HEK293 (cell line): ENCODE results near the gene DYNLT1.

Experiments used
- CTCF ChIA-PET: fragments of 350-600 bp; formaldehyde crosslinking; extraction: SDS; loops from one replicate; lab custom pipeline; 2021; ENCODE audit warnings: antibody characterized with exemption; lab: Yijun Ruan, JAX
- POLR2A ChIA-PET: fragments of 300-600 bp; formaldehyde crosslinking; extraction: SDS; loops from one replicate; lab custom pipeline; 2020; ENCODE audit warnings: antibody characterized with exemption, inconsistent platforms; lab: Yijun Ruan, JAX
- H3K27ac ChIP-seq: fragments of 200-500 bp; sonication (Bioruptor generic); 2 replicates; pipeline ENCODE4 v1.5.1; 2014; ENCODE audit warnings: low read depth, low read length, control low read depth, inconsistent platforms; ENCODE audit errors: extremely low read depth
- H3K36me3 ChIP-seq, 2 experiments: fragments of 200-500 bp in 1 of 2; sonication (Bioruptor generic) in 1 of 2; 1 replicate in 1 of 2; 2 replicates in 1 of 2; pipeline ENCODE4 v1.5.1; 2014 to 2017; ENCODE audit warnings: inconsistent platforms in 2 of 2, low read length in 2 of 2; ENCODE audit not compliant: control insufficient read depth in 2 of 2, insufficient read depth in 1 of 2
- H3K4me1 ChIP-seq: fragments of 200-500 bp; sonication (Bioruptor generic); 2 replicates; pipeline ENCODE4 v1.5.1; 2014; ENCODE audit warnings: mild to moderate bottlenecking, low read length, inconsistent platforms; ENCODE audit not compliant: control insufficient read depth, insufficient read depth
- H3K4me3 ChIP-seq: 2 replicates; pipeline ENCODE4 v1.5.1; 2011; ENCODE audit warnings: low read depth, mild to moderate bottlenecking, control low read depth, low read length, moderate library complexity
- H3K9me3 ChIP-seq: fragments of 200-500 bp; sonication (Bioruptor generic); 2 replicates; pipeline ENCODE4 v1.5.1; 2014; ENCODE audit warnings: low read depth, low read length, inconsistent platforms; ENCODE audit not compliant: control insufficient read depth, insufficient read depth
- EGR2 ChIP-seq: fragments of 450-650 bp; formaldehyde crosslinking; IDR thresholded peaks from 2 replicates; pipeline ENCODE4 v1.5.1; 2016; ENCODE audit warnings: low read depth, missing biosample characterization, missing genetic modification characterization
- FEZF1 ChIP-seq: fragments of 450-650 bp; formaldehyde crosslinking; IDR thresholded peaks from 2 replicates; pipeline ENCODE4 v1.5.1; 2016; ENCODE audit warnings: missing biosample characterization, missing genetic modification characterization
- GLI4 ChIP-seq: fragments of 450-650 bp; formaldehyde crosslinking; IDR thresholded peaks from 2 replicates; pipeline ENCODE4 v1.5.1; 2016; ENCODE audit warnings: missing biosample characterization, missing genetic modification characterization
- MEIS1 ChIP-seq: sonication (generic); formaldehyde crosslinking; IDR thresholded peaks from 2 replicates; pipeline ENCODE4 v1.8.1; 2022; ENCODE audit warnings: missing genetic modification reagents, mild to moderate bottlenecking, borderline replicate concordance
- MZF1 ChIP-seq: fragments of 450-650 bp; formaldehyde crosslinking; IDR thresholded peaks from 2 replicates; pipeline ENCODE4 v1.5.1; 2017; ENCODE audit warnings: missing biosample characterization, missing genetic modification characterization, borderline replicate concordance
- OVOL3 ChIP-seq: fragments of 450-650 bp; formaldehyde crosslinking; IDR thresholded peaks from 2 replicates; pipeline ENCODE4 v1.5.1; 2016; ENCODE audit warnings: missing biosample characterization, missing genetic modification characterization
- SALL2 ChIP-seq: fragments of 450-650 bp; formaldehyde crosslinking; IDR thresholded peaks from 2 replicates; pipeline ENCODE4 v1.5.0; 2017; ENCODE audit warnings: missing biosample characterization, mild to moderate bottlenecking, missing genetic modification characterization, borderline replicate concordance
- SP2 ChIP-seq: fragments of 450-650 bp; formaldehyde crosslinking; IDR thresholded peaks from 2 replicates; pipeline ENCODE4 v1.5.1; 2016; ENCODE audit warnings: missing biosample characterization, missing genetic modification characterization
- ZBTB21 ChIP-seq: fragments of 450-650 bp; formaldehyde crosslinking; IDR thresholded peaks from 2 replicates; pipeline ENCODE4 v1.5.1; 2017; ENCODE audit warnings: missing biosample characterization, missing genetic modification characterization
- ZNF121 ChIP-seq: fragments of 450-650 bp; formaldehyde crosslinking; IDR thresholded peaks from 2 replicates; pipeline ENCODE4 v1.5.1; 2016; ENCODE audit warnings: missing biosample characterization, missing genetic modification characterization
- ZNF157 ChIP-seq: fragments of 450-650 bp; formaldehyde crosslinking; IDR thresholded peaks from 2 replicates; pipeline ENCODE4 v1.5.1; 2016; ENCODE audit warnings: missing biosample characterization, missing genetic modification characterization
- ZNF174 ChIP-seq: fragments of 450-650 bp; formaldehyde crosslinking; IDR thresholded peaks from 2 replicates; pipeline ENCODE4 v1.5.0; 2017; ENCODE audit warnings: missing biosample characterization, mild to moderate bottlenecking, missing genetic modification characterization
- ZNF175 ChIP-seq: fragments of 450-650 bp; formaldehyde crosslinking; IDR thresholded peaks from 2 replicates; pipeline ENCODE4 v1.5.1; 2016; ENCODE audit warnings: missing biosample characterization, missing genetic modification characterization
- ZNF19 ChIP-seq: fragments of 450-650 bp; formaldehyde crosslinking; IDR thresholded peaks from 2 replicates; pipeline ENCODE4; 2016; ENCODE audit warnings: missing biosample characterization, missing genetic modification characterization, low read depth
- ZNF335 ChIP-seq: fragments of 450-650 bp; formaldehyde crosslinking; conservative IDR thresholded peaks from 2 replicates; pipeline ENCODE4 v1.5.1; 2016; ENCODE audit warnings: missing biosample characterization, missing genetic modification characterization
- ZNF350 ChIP-seq: fragments of 450-650 bp; formaldehyde crosslinking; IDR thresholded peaks from 2 replicates; pipeline ENCODE4 v1.5.0; 2017; ENCODE audit warnings: missing biosample characterization, mild to moderate bottlenecking, missing genetic modification characterization
- ZNF354C ChIP-seq: fragments of 450-650 bp; formaldehyde crosslinking; IDR thresholded peaks from 2 replicates; pipeline ENCODE4 v1.5.1; 2016; ENCODE audit warnings: missing biosample characterization, missing genetic modification characterization, low read depth, borderline replicate concordance
- ZNF530 ChIP-seq: fragments of 450-650 bp; formaldehyde crosslinking; IDR thresholded peaks from 2 replicates; pipeline ENCODE4 v1.5.1; 2016; ENCODE audit warnings: low read depth, missing biosample characterization, missing genetic modification characterization
- ZNF548 ChIP-seq: fragments of 450-650 bp; formaldehyde crosslinking; IDR thresholded peaks from 2 replicates; pipeline ENCODE4 v1.5.1; 2016; ENCODE audit warnings: missing biosample characterization, missing genetic modification characterization
- ZNF610 ChIP-seq: fragments of 450-650 bp; formaldehyde crosslinking; IDR thresholded peaks from 2 replicates; pipeline ENCODE4 v1.5.1; 2016; ENCODE audit warnings: missing biosample characterization, missing genetic modification characterization, borderline replicate concordance
- ZNF624 ChIP-seq: fragments of 450-650 bp; formaldehyde crosslinking; IDR thresholded peaks from 2 replicates; pipeline ENCODE4 v1.5.1; 2017; ENCODE audit warnings: missing biosample characterization, missing genetic modification characterization
- ZNF658 ChIP-seq: fragments of 450-650 bp; formaldehyde crosslinking; IDR thresholded peaks from 2 replicates; pipeline ENCODE4; 2016; ENCODE audit warnings: missing biosample characterization, missing genetic modification characterization
- ZNF777 ChIP-seq: fragments of 450-650 bp; formaldehyde crosslinking; IDR thresholded peaks from 2 replicates; pipeline ENCODE4 v1.5.1; 2017; ENCODE audit warnings: missing biosample characterization, missing genetic modification characterization, borderline replicate concordance
- TF ChIP-seq, protein P1 (sequence below): fragments of 450-650 bp; formaldehyde crosslinking; IDR thresholded peaks from 2 replicates; pipeline ENCODE4 v1.5.1; 2016; ENCODE audit warnings: missing biosample characterization, missing genetic modification characterization
- TF ChIP-seq, protein P2 (sequence below): fragments of 450-650 bp; formaldehyde crosslinking; IDR thresholded peaks from 2 replicates; pipeline ENCODE4; 2016; ENCODE audit warnings: missing biosample characterization, missing genetic modification characterization
- TF ChIP-seq, protein P3 (sequence below): fragments of 450-650 bp; formaldehyde crosslinking; IDR thresholded peaks from 2 replicates; pipeline ENCODE4 v1.5.1; 2016; ENCODE audit warnings: missing biosample characterization, missing genetic modification characterization, borderline replicate concordance

Gene DYNLT1

DNA sequence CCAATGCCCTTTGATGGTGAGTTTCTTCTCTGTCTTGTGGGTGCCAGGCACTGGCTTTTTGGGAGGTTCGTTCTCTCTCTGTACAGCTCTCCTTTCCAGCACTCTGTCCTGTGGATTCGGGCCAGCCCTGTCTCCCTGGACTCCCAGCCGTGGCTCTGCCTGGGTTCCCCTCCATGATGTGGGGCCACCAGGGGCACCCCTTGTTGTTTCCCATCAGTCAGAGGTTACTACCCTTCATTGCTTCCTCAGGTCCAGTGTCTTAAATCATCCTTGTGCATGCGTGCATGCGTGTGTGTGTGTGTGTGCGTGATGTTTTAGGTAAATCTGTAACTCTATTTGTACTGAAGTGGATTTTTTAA lies 40.5 kb downstream of the DYNLT1 start (continued):
- TF ChIP-seq, protein P1, sequence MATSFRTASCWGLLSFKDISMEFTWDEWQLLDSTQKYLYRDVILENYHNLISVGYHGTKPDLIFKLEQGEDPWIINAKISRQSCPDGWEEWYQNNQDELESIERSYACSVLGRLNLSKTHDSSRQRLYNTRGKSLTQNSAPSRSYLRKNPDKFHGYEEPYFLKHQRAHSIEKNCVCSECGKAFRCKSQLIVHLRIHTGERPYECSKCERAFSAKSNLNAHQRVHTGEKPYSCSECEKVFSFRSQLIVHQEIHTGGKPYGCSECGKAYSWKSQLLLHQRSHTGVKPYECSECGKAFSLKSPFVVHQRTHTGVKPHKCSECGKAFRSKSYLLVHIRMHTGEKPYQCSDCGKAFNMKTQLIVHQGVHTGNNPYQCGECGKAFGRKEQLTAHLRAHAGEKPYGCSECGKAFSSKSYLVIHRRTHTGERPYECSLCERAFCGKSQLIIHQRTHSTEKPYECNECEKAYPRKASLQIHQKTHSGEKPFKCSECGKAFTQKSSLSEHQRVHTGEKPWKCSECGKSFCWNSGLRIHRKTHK (tag by site-specific recombination), result no peak
- no peak for TF ChIP-seq ZNF624
- TF ChIP-seq ZNF174 (tag by site-specific recombination), result no peak
- TF ChIP-seq OVOL3 (tag by site-specific recombination), result no peak
- TF ChIP-seq SALL2 (tag by site-specific recombination), result no peak
- TF ChIP-seq FEZF1 (tag by site-specific recombination), result no peak
- TF ChIP-seq, protein P2, sequence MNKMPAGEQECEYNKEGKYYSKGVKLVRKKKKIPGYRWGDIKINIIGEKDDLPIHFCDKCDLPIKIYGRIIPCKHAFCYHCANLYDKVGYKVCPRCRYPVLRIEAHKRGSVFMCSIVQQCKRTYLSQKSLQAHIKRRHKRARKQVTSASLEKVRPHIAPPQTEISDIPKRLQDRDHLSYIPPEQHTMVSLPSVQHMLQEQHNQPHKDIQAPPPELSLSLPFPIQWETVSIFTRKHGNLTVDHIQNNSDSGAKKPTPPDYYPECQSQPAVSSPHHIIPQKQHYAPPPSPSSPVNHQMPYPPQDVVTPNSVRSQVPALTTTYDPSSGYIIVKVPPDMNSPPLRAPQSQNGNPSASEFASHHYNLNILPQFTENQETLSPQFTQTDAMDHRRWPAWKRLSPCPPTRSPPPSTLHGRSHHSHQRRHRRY (tag by site-specific recombination), result no peak
- TF ChIP-seq ZNF350 (tag by site-specific recombination), result no peak
- TF ChIP-seq ZNF335, result no peak

DNA sequence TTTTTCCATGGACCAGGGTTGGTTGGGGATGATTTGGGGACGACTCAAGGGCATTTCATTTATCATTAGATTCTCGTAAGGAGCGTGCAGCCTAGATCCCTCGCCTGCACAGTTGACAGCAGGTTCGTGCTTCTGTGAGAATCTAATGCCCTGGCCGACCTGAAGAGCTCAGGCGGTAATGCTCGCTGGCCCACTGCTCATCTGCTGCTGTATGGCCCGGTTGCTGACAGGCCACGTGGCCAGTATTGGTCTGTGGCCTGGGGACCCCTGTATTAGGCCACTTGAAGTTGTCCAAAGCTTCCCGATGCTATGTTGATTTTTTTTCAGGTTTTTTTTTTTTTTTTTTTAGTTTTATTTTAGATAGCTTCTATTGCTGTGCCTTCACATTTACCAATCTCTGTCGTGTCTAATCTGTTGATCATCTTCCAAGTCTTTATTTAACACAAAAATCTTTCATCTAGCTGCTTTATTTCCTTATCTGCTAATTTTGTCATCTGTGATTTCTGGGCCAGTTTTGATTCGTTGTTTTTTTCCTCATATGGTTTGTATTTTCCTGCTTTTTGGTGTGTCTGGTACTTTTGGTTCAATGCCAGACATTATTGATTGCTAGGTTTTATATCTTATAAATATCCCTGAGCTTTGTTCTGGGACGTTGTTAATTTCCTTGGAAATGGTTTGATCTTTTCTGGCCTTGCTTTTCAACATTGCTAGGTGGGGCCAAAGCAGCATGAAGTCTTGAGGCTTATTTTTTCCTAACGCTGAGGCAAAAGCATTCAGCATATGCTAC lies 41.1 kb downstream of the DYNLT1 start:
- POLR2A ChIA-PET, result interaction anchor here (0.7 to 1.0 kb wide), 2 partner anchors 15 to 41 kb away, joined by 3 to 10 read pairs; partner anchors contain the start of gene DYNLT1
- H3K4me1 ChIP-seq, result no peaks in the 10 kb centered on the region
- H3K36me3 ChIP-seq, result peaks cover 7 to 59% of the 10 kb centered on the region in 2 experiments; a peak in 2 of 3 replicates
- no peak overlapping the region for H3K27ac ChIP-seq
- CTCF ChIA-PET, result interaction anchor here (0.6 to 4.2 kb wide), 6 partner anchors 22 to 390 kb away, joined by 3 to 39 read pairs (median 10); no protein-coding TSS in a partner anchor
- no peak for TF ChIP-seq ZNF121 (tag by site-specific recombination)
- no peak for TF ChIP-seq ZBTB21 (tag by site-specific recombination)
- no peak for TF ChIP-seq GLI4 (tag by site-specific recombination)
- TF ChIP-seq MZF1, result no peak
- TF ChIP-seq ZNF658 (tag by site-specific recombination), result no peak
- TF ChIP-seq ZNF777 (tag by site-specific recombination), result no peak
- TF ChIP-seq MEIS1, result no peak
- TF ChIP-seq ZNF354C (tag by site-specific recombination), result no peak
- no peak for TF ChIP-seq ZNF530 (tag by site-specific recombination)
- no peak overlapping the region for H3K4me3 ChIP-seq
- no peaks in the 10 kb centered on the region for H3K9me3 ChIP-seq

DNA sequence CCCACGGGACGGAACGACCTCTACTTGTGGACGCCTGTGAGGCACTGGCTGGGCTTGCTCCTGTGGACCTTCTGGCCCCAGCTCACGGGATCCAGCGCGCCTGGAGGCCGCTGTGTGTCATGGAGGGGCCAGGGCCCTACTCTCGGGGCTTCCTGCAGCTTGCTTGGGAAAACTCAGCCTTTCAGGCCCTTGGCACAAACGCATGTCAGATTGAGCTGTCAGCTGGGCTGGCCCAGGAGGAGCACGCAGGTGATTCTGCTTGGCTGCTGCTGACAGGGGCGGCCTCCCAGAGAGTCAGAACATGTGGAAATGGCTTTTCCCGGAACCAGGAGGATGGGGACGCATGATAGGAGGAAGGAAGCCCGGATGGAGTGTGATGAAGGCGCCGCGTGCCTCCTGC lies 44.9 kb downstream of the DYNLT1 start:
- no peak for TF ChIP-seq EGR2 (tag by site-specific recombination)
- TF ChIP-seq ZNF157 (tag by site-specific recombination), result no peak
- TF ChIP-seq ZNF19 (tag by site-specific recombination), result no peak
- TF ChIP-seq ZNF610 (tag by site-specific recombination), result no peak
- no peak for TF ChIP-seq SP2 (tag by site-specific recombination)
- TF ChIP-seq ZNF548, result no peak
- TF ChIP-seq, protein P3, sequence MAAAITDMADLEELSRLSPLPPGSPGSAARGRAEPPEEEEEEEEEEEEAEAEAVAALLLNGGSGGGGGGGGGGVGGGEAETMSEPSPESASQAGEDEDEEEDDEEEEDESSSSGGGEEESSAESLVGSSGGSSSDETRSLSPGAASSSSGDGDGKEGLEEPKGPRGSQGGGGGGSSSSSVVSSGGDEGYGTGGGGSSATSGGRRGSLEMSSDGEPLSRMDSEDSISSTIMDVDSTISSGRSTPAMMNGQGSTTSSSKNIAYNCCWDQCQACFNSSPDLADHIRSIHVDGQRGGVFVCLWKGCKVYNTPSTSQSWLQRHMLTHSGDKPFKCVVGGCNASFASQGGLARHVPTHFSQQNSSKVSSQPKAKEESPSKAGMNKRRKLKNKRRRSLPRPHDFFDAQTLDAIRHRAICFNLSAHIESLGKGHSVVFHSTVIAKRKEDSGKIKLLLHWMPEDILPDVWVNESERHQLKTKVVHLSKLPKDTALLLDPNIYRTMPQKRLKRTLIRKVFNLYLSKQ, result no peak
- no peak for TF ChIP-seq ZNF175
- H3K9me3 ChIP-seq, result no peaks in the 10 kb centered on the region
- POLR2A ChIA-PET, result interaction anchor here (0.6 to 0.7 kb wide), 2 partner anchors 10 to 30 kb away, joined by 3 to 5 read pairs; no protein-coding TSS in a partner anchor
- CTCF ChIA-PET, result interaction anchor here (2.1 kb wide), 1 partner anchor 379 kb away, joined by 10 read pairs; no protein-coding TSS in a partner anchor
- H3K27ac ChIP-seq, result no peak overlapping the region
- H3K36me3 ChIP-seq, result peaks cover 3 to 60% of the 10 kb centered on the region in 2 experiments; a peak in 2 of 3 replicates
- no peaks in the 10 kb centered on the region for H3K4me1 ChIP-seq
- H3K4me3 ChIP-seq, result no peak overlapping the region
